SK-N-SH (cell line): ENCODE data around the gene AKR1C1.

ENCODE experiments used
- EP300 ChIP-seq, 2 experiments: IDR thresholded peaks; 2 replicates each; pipeline versions ENCODE4 v1.4.0 to v1.6.1; 2012; ENCODE audit warnings: borderline replicate concordance in 1 of 2, low read depth in 1 of 2, low read length in 1 of 2
- JUND ChIP-seq: IDR thresholded peaks from 2 replicates; pipeline ENCODE4 v1.4.0; 2012
- TF ChIP-seq, protein P1 (sequence below): fragments of 200-600 bp; sonication (generic); IDR thresholded peaks from 2 replicates; pipeline ENCODE4 v1.6.1; 2017; ENCODE audit warnings: antibody characterized with exemption, mild to moderate bottlenecking, moderate library complexity
- TF ChIP-seq, protein P2 (sequence below): IDR thresholded peaks from 2 replicates; pipeline ENCODE4 v1.4.0; 2012; ENCODE audit warnings: low read depth, borderline replicate concordance
- TF ChIP-seq, protein P3 (sequence below): fragments of 150-350 bp; IDR thresholded peaks from 2 replicates; pipeline ENCODE4 v1.6.1; 2017; ENCODE audit warnings: antibody characterized with exemption, low read length, low read depth, borderline replicate concordance

DNA sequence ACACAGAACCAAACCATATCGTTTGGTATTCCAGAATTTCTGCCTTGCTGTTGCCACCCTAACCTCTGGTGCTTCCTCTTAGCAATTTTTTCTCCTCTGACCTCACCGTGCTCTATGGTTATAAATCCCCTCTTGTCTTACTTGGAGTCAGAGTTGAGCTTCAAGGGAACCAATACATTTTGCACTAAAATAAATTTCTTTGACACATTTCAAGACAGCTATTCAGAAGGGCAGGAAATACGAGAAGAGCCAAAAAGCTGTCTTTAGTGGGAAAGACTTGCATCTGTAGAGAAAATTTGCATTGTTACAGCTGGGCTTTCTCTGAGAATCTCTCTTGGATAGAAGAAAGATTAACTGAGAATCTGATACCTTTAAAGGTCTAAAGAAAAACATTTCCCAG, 54.9 kb downstream of the AKR1C1 start:
- TF ChIP-seq, protein P1, sequence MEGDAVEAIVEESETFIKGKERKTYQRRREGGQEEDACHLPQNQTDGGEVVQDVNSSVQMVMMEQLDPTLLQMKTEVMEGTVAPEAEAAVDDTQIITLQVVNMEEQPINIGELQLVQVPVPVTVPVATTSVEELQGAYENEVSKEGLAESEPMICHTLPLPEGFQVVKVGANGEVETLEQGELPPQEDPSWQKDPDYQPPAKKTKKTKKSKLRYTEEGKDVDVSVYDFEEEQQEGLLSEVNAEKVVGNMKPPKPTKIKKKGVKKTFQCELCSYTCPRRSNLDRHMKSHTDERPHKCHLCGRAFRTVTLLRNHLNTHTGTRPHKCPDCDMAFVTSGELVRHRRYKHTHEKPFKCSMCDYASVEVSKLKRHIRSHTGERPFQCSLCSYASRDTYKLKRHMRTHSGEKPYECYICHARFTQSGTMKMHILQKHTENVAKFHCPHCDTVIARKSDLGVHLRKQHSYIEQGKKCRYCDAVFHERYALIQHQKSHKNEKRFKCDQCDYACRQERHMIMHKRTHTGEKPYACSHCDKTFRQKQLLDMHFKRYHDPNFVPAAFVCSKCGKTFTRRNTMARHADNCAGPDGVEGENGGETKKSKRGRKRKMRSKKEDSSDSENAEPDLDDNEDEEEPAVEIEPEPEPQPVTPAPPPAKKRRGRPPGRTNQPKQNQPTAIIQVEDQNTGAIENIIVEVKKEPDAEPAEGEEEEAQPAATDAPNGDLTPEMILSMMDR: no peak
- TF ChIP-seq JUND: no peak
- TF ChIP-seq, protein P2, sequence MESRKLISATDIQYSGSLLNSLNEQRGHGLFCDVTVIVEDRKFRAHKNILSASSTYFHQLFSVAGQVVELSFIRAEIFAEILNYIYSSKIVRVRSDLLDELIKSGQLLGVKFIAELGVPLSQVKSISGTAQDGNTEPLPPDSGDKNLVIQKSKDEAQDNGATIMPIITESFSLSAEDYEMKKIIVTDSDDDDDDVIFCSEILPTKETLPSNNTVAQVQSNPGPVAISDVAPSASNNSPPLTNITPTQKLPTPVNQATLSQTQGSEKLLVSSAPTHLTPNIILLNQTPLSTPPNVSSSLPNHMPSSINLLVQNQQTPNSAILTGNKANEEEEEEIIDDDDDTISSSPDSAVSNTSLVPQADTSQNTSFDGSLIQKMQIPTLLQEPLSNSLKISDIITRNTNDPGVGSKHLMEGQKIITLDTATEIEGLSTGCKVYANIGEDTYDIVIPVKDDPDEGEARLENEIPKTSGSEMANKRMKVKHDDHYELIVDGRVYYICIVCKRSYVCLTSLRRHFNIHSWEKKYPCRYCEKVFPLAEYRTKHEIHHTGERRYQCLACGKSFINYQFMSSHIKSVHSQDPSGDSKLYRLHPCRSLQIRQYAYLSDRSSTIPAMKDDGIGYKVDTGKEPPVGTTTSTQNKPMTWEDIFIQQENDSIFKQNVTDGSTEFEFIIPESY: no peak
- TF ChIP-seq EP300 (IDR thresholded peaks at IDR 0.05; ENCODE audit: borderline replicate concordance in 1 of 2, low read depth in 1 of 2, low read length in 1 of 2): no peak
- TF ChIP-seq, protein P3, sequence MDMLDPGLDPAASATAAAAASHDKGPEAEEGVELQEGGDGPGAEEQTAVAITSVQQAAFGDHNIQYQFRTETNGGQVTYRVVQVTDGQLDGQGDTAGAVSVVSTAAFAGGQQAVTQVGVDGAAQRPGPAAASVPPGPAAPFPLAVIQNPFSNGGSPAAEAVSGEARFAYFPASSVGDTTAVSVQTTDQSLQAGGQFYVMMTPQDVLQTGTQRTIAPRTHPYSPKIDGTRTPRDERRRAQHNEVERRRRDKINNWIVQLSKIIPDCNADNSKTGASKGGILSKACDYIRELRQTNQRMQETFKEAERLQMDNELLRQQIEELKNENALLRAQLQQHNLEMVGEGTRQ: no peak
